GM12865 (cell line): ENCODE measurements around the gene MZT1.

ENCODE experiments used
- DNase-seq: peaks from one replicate; pipeline ENCODE4 v3.0.0; 2010; ENCODE audit warnings: low read depth
- H3K4me3 ChIP-seq: 2 replicates; pipeline ENCODE4 v1.5.1; 2011; ENCODE audit warnings: mild to moderate bottlenecking, low read depth, low read length, control low read depth
- CTCF ChIP-seq: IDR thresholded peaks from 2 replicates; pipeline ENCODE4 v1.5.1; 2011; ENCODE audit warnings: low read length, control low read depth, low read depth, inconsistent platforms; ENCODE audit not compliant: insufficient read depth; ENCODE audit errors: missing control alignments

MZT1 gene

DNA sequence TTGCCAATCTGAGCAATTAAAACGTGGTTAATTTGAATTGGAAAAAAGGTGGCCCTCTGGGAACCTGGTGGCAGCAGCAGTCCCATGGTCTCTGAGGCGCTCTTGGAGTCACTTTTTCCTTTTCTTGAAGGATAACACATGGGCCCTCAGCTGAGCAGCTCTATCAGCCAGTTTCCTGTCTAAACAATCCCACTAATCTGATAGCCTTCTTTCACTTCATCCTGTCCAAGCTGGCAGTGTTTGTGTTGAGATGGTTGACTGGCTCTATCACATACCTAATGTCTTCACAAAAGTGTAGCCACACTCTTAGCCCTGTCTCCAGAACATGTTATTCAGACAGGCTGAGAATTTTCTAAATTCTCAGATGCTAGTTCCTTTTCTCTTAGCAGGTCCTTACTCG is 10.7 kb downstream of the MZT1 start:
- DNase-seq = no peak
- TF ChIP-seq CTCF = no peak
- H3K4me3 ChIP-seq = no peak overlapping the region

DNA sequence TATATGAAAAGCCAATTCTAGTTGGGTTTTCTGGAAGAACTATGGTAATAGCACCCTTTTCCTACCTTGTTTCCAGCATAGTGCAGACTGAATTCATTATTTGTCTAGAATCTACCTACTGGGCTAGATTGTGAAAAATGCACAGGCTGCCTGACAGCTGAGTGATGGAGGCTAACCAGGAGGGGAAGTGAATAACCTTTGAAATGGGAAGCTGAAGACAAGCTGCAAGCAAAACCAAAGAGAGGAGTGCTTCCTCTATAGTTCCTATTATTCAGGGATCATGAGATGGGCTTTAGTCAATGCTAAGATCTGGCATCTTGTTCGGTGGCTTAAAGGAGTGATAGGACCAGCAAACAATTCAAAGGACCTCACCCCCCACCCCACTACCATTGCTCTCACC is 26.9 kb downstream of the MZT1 start:
- DNase-seq = no peak
- H3K4me3 ChIP-seq = no peak overlapping the region
- TF ChIP-seq CTCF = no peak

GRCh38 chr13:72698164-72698563 is 29.3 kb downstream of the MZT1 start:
- H3K4me3 ChIP-seq = no peak overlapping the region
- TF ChIP-seq CTCF = no peak
- DNase-seq = no peak

- no peak overlapping the region for H3K4me3 ChIP-seq
- no peak for DNase-seq
- no peak for TF ChIP-seq CTCF
Observed at GRCh38 chr13:72696579-72696978, 30.9 kb downstream of the MZT1 start.

DNA sequence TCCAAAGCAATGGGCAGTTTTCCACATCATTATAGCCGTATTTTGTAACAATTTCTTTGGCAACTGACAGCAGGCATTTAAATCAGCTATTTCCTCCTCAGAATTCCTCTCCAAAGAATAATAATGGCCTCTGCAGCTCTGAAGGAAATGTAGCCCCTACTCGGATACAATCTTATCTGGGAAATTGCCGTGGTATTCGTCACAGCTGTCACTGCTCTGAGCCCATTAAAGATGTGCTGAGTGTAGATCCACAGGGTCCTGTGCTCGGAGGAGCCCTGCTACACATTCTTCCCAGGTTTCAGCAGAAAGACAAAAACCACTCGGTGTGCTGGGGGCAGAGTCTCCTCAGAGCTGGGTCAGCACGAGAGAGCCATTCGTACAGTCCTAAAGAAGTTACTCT is 33.1 kb downstream of the MZT1 start:
- H3K4me3 ChIP-seq = no peak overlapping the region
- TF ChIP-seq CTCF = no peak
- no peak for DNase-seq

DNA sequence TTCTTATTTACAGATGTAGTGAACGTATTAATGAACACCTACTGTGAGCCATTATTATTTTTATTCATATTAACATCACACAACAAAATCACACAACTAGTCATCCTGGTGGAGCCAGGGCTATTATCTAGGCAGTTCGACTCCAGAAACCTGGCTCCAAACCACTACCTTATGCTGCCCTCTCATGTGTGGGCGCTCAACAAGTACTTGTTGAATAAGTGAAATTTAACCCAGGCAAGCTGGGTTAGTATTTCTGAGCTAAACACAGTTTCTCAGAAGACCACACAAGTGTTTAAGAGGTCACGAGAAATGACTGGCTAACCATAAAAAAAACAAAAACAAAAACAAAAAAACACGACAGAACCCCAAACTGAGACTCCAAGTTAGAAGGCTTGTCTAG is 33.6 kb downstream of the MZT1 start:
- H3K4me3 ChIP-seq = no peak overlapping the region
- no peak for TF ChIP-seq CTCF
- no peak for DNase-seq

GRCh38 chr13:72692884-72693514 is 34.4 kb downstream of the MZT1 start:
- no peak for TF ChIP-seq CTCF
- H3K4me3 ChIP-seq = no peak overlapping the region

More at GRCh38 chr13:72692884-72693514, 34.4 kb downstream of the MZT1 start:
- DNase-seq = no peak
